Limb (tissue), 2 donors: Measurements from ENCODE around the gene GPRIN3.
"Not testable (repeated sequence)": the region's sequence is repeated elsewhere in the genome, so short reads cannot be mapped to it uniquely, and the experiment has no call there.

ENCODE experiments used
- DNase-seq, 2 donors: peaks; one replicate each; pipeline ENCODE4 v3.0.0-alpha.2; 2016; ENCODE audit errors: extremely low spot score in 2 of 2

GPRIN3 gene

GRCh38 chr4:89312066-89312465 lies 4.5 kb upstream of the GPRIN3 start:
- DNase-seq, result no peak

DNA sequence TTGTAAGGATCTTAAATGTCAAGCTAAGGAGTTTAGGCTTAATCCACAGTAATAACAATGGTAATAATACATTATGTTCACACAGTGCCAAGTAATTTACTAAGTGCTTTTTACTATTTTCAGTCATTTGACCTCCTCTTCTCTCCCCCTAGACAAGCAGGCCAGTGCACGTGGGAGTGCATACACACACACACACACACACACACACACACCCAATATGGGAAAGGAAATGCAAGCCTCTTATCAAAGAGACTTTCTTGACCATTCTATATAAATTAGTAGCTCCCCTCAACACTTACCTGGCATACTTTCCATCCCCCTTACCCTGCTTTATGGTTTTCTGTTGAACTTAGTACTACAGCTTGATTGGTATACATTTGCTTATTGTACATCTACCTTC lies 3.8 kb upstream of the GPRIN3 start:
- no peak for DNase-seq

DNA sequence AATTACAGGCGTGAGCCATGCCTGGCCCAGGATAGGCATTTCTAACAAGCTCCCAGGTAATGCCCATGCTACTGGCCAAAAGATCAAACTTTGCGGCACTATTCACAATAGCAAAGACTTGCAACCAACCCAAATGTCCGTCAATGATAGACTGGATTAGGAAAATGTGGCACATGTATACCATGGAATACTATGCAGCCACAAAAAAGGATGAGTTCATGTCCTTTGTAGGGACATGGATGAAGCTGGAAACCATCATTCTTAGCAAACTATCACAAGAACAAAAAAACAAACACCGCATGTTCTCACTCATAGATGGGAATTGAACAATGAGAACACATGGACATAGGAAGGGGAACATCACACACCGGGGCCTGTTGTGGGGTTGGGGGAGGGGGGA lies 1.6 kb upstream of the GPRIN3 start:
- not testable (repeated sequence) for DNase-seq

DNA sequence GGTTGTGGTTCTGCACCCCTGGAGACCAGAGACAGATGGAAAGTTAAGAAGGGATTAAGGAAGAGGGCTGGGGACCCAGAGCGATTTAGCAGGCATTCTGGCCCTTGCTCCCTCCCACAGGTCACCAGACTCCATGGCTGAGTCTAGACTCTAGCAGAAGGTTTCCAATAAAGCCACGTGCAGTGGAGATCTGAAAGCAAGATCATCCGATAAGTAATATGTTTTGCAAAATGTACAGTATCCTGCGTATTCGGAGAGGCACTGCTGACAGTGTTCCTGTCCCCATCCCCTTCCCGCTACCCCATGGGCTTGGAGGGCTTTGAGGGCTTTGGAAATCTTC lies 531 bp upstream of the GPRIN3 start:
- peak in 1 of 2 donors; percentile 34 for DNase-seq

- DNase-seq, result peak in 1 of 2 donors; percentile 29
These were observed 488 bp downstream of the GPRIN3 start for GRCh38 chr4:89307178-89307445.

- DNase-seq, result no peak
These were observed 968 bp downstream of the GPRIN3 start for GRCh38 chr4:89306486-89307177.

DNA sequence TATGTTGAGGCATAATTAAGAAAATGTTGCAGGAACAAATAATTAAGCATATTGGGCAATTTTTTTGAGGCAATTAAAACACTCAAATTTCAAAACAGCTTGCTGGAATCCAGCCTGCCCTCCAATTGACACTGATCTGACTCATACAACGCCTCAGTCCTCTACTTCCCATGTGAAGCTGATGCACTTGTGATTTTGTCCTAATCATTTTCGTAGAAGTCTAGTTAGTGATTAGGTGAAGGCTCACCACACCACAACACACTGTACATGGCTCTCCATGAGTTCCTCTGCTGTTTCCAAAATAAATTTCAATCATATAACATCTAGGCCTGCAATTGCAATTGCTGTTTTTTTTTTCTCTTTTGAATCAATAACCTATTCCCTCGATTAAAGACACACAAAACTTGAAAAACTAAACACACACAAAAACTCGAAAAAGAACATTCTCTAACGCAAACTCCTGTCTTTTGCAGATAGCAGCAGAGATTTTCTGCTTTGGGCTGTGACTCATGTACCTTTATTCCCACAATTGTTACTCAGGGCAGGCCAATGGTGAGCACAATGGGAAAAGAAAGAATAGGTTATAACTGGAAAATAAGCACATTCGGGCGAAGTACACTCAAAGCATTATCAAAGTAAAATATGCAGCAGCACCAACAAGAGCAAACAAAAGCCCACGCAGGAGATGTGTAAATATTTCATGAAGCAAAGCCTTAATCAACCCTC lies 1.7 kb downstream of the GPRIN3 start:
- no peak for DNase-seq

GRCh38 chr4:89305028-89305427 lies 2.6 kb downstream of the GPRIN3 start:
- no peak for DNase-seq

GRCh38 chr4:89303814-89304388 lies 3.7 kb downstream of the GPRIN3 start:
- no peak for DNase-seq

GRCh38 chr4:89303177-89303576 lies 4.4 kb downstream of the GPRIN3 start:
- DNase-seq, result no peak

- no peak for DNase-seq
These were observed 5.7 kb downstream of the GPRIN3 start for GRCh38 chr4:89301902-89302301.

- DNase-seq, result no peak
These were observed 6.6 kb downstream of the GPRIN3 start for GRCh38 chr4:89301003-89301402.

- DNase-seq, result no peak
These were observed 7.1 kb downstream of the GPRIN3 start for GRCh38 chr4:89300499-89300898.

- no peak for DNase-seq
These were observed 7.5 kb downstream of the GPRIN3 start for GRCh38 chr4:89300060-89300459.

- DNase-seq, result no peak
These were observed 8.3 kb downstream of the GPRIN3 start for GRCh38 chr4:89299153-89299791.

- DNase-seq, result no peak
These were observed 8.8 kb downstream of the GPRIN3 start for GRCh38 chr4:89298788-89299152.

- no peak for DNase-seq
These were observed 9.4 kb downstream of the GPRIN3 start for GRCh38 chr4:89298155-89298554.

DNA sequence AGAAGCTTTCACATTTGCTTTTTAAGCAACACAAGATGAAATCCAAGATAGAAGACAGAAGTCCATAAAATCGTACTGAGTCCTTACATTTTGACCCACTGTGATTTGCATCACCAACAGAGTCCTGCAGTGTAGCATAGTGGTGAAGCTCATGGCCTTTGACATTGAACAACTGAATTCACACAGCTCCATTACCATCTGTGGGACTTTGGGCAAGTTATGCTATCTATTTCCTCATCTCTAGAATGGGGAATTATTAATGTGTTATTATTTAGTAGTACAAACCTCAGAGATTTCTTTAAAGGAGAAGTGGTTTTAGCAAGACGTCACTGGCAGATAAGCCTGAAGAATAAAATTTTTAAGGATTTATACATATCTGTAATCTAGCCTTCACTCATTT lies 10.7 kb downstream of the GPRIN3 start:
- no peak for DNase-seq

- no peak for DNase-seq
These were observed 11.2 kb downstream of the GPRIN3 start for GRCh38 chr4:89296399-89296798.

GRCh38 chr4:89295415-89295927 lies 12.1 kb downstream of the GPRIN3 start:
- no peak for DNase-seq

GRCh38 chr4:89294573-89295269 lies 12.9 kb downstream of the GPRIN3 start:
- DNase-seq, result no peak

- no peak for DNase-seq
These were observed 14.3 kb downstream of the GPRIN3 start for GRCh38 chr4:89293299-89293698.
